ENCODE measurements around the gene DENND4A.
"Not testable (repeated sequence)": the region's sequence is repeated elsewhere in the genome, so short reads cannot be mapped to it uniquely, and the experiment has no call there.

DNA sequence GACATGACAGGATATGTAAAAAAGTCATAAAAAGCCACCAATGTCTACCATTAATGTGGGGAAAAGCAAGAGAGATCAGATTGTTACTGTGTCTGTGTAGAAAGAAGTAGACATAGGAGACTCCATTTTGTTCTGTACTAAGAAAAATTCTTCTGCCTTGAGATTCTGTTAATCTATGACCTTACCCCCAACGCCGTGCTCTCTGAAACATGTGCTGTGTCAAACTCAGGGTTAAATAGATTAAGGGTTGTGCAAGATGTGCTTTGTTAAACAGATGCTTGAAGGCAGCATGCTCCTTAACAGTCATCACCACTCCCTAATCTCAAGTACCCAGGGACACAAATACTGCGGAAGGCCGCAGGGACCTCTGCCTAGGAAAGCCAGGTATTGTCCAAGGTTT, 58.5 kb downstream of the DENND4A start:
- TF ChIP-seq, protein P1, sequence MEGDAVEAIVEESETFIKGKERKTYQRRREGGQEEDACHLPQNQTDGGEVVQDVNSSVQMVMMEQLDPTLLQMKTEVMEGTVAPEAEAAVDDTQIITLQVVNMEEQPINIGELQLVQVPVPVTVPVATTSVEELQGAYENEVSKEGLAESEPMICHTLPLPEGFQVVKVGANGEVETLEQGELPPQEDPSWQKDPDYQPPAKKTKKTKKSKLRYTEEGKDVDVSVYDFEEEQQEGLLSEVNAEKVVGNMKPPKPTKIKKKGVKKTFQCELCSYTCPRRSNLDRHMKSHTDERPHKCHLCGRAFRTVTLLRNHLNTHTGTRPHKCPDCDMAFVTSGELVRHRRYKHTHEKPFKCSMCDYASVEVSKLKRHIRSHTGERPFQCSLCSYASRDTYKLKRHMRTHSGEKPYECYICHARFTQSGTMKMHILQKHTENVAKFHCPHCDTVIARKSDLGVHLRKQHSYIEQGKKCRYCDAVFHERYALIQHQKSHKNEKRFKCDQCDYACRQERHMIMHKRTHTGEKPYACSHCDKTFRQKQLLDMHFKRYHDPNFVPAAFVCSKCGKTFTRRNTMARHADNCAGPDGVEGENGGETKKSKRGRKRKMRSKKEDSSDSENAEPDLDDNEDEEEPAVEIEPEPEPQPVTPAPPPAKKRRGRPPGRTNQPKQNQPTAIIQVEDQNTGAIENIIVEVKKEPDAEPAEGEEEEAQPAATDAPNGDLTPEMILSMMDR (IDR thresholded peaks at IDR 0.05), result not testable (repeated sequence)
- TF ChIP-seq POLR2AphosphoS5 (IDR thresholded peaks at IDR 0.05; ENCODE audit: low read depth, low read length), result not testable (repeated sequence)

Data from Panc1 (cell line).